GM10847 (cell line): ENCODE measurements around the gene FOXB1.

ENCODE experiments used
- POLR2A ChIP-seq: IDR thresholded peaks from 2 replicates; pipeline ENCODE4 v1.6.1; 2011; ENCODE audit not compliant: insufficient read length; ENCODE audit errors: extremely low read depth

The FOXB1 gene

GRCh38 chr15:60004009-60004845, at the start of gene FOXB1:
Gene FOXB1, plus strand, starts transcription at chr15:60004311. Its CDS starts 653 bp downstream, at chr15:60004964.
- TF ChIP-seq POLR2A: no peak

GRCh38 chr15:59958288-59958687, 45.8 kb upstream of the FOXB1 start:
- TF ChIP-seq POLR2A: no peak

GRCh38 chr15:59960318-59960717, 43.8 kb upstream of the FOXB1 start:
- TF ChIP-seq POLR2A: no peak

GRCh38 chr15:59963322-59963721, 40.8 kb upstream of the FOXB1 start:
- no peak for TF ChIP-seq POLR2A

GRCh38 chr15:59963925-59964324, 40.2 kb upstream of the FOXB1 start:
- no peak for TF ChIP-seq POLR2A

GRCh38 chr15:59965741-59966140, 38.4 kb upstream of the FOXB1 start:
- no peak for TF ChIP-seq POLR2A

GRCh38 chr15:59966262-59966661, 37.8 kb upstream of the FOXB1 start:
- no peak for TF ChIP-seq POLR2A

- TF ChIP-seq POLR2A: no peak
Observed at GRCh38 chr15:59968314-59968713, 35.8 kb upstream of the FOXB1 start.

- no peak for TF ChIP-seq POLR2A
Observed at GRCh38 chr15:59972241-59972640, 31.9 kb upstream of the FOXB1 start.

- no peak for TF ChIP-seq POLR2A
Observed at GRCh38 chr15:59976480-59977271, 27.4 kb upstream of the FOXB1 start.

GRCh38 chr15:59991834-59992233, 12.3 kb upstream of the FOXB1 start:
- no peak for TF ChIP-seq POLR2A

GRCh38 chr15:59993041-59993750, 10.9 kb upstream of the FOXB1 start:
- TF ChIP-seq POLR2A: no peak

GRCh38 chr15:59993950-59994401, 10.1 kb upstream of the FOXB1 start:
- TF ChIP-seq POLR2A: no peak

GRCh38 chr15:59994526-59994887, 9.6 kb upstream of the FOXB1 start:
- TF ChIP-seq POLR2A: no peak

GRCh38 chr15:59994888-59995557, 9.1 kb upstream of the FOXB1 start:
- no peak for TF ChIP-seq POLR2A
